ENCODE results near the gene ROBO1.

Gene ROBO1

DNA sequence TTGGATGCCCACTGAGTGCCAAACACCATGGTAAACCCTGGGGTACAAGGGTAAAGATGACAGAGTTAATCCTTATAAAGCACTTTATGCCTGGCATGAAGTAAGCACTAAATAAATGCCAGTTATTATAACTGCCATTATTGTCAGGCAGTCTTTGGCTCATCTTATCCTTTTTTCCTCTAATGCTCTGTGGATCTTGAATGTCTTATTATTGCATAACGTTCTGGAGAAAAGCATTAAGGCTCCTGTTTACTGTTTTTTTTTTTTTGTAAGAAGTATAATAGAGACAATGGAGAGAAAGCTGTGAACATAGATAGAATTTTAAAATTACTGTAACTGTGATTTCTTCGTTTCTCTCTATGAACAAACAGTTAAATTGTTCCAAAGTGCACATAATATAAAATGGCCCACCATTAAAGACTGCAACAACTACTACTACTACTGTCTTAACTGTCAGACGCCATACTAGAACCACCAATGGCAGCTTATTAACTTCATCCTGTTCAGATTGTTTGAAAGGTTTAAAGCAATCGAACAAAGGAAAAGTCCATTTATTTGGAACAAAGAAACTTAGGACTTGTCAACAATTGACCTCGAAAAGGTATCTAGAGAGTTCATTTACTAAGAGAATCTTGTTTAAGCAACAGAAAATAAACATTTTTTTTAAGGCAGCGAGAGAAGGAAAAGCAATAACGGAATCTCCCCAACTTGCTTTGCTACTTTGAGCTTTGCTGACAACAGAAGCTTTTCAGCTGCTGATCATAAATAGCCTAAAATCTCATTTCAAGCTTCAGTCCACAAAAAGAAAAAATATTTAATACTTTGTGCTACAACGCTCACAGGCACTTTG, 520.7 kb downstream of the ROBO1 start:
- TF ChIP-seq ZFX (IDR thresholded peaks at IDR 0.05; ENCODE audit: borderline replicate concordance): no peak
- TF ChIP-seq, protein P1, sequence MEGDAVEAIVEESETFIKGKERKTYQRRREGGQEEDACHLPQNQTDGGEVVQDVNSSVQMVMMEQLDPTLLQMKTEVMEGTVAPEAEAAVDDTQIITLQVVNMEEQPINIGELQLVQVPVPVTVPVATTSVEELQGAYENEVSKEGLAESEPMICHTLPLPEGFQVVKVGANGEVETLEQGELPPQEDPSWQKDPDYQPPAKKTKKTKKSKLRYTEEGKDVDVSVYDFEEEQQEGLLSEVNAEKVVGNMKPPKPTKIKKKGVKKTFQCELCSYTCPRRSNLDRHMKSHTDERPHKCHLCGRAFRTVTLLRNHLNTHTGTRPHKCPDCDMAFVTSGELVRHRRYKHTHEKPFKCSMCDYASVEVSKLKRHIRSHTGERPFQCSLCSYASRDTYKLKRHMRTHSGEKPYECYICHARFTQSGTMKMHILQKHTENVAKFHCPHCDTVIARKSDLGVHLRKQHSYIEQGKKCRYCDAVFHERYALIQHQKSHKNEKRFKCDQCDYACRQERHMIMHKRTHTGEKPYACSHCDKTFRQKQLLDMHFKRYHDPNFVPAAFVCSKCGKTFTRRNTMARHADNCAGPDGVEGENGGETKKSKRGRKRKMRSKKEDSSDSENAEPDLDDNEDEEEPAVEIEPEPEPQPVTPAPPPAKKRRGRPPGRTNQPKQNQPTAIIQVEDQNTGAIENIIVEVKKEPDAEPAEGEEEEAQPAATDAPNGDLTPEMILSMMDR (IDR thresholded peaks at IDR 0.05): no peak
- no peak overlapping the region for H3K27ac ChIP-seq

DNA sequence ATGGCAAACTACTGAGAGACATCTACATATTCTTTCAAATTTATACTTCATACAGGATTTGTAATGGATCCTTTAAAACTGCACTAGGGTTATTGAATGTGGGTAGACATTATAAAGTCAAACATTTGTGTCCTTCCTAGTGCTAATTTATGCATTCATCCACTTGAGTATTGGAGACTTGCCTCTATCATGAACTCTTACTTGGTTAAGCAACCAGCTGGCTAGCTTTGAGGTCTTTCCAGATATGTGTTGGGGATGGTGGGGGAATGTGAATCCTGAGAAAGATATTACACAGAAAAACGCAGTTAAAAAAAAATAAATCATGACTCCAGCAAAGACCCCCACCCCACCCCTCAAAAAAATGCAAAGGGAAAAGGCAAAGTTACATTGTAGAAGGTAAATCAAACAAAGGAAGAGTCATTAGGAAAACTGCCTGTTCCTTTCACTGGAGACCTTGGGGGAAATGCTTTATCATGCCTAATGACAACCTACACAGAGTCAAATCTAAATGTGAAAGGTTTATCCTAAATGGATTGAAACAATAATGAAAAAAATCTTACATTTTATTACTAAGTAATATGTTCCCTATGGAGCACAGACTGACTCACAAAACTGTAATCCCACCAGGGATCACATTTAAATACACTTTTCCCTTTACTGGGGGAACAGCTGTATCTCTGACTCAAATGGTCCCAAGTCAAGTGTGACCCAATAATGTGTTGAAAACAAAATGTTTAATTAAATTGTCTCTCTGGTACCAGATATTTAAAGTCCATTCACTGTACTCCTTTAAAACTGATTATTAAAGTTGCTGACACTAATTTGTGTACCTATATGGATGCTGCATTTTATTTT, 522.3 kb downstream of the ROBO1 start:
- H3K27ac ChIP-seq: no peak overlapping the region
- no peak for TF ChIP-seq ZFX (IDR thresholded peaks at IDR 0.05; ENCODE audit: borderline replicate concordance)
- TF ChIP-seq, protein P1 (IDR thresholded peaks at IDR 0.05): no peak

DNA sequence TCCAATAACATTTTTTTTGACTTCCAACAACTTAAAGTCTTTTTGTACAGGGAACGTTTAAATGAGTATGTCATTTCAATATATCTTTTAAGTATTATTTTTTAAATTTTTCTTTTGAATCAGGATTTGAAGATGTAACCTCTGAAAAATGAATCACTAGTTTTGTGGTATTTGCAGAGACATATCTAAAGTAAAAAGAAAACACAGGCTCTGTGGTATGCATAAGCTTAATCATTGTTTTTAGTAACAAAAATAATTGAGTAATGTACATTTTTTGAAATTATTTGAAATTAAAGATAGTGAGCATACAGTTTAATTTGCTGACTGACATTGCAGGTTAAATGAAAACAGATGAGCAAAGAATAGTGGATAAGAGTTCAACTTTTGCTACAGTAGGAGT, 531.3 kb downstream of the ROBO1 start:
- TF ChIP-seq, protein P1 (IDR thresholded peaks at IDR 0.05): no peak
- no peak for TF ChIP-seq ZFX (IDR thresholded peaks at IDR 0.05; ENCODE audit: borderline replicate concordance)
- H3K27ac ChIP-seq: no peak overlapping the region

DNA sequence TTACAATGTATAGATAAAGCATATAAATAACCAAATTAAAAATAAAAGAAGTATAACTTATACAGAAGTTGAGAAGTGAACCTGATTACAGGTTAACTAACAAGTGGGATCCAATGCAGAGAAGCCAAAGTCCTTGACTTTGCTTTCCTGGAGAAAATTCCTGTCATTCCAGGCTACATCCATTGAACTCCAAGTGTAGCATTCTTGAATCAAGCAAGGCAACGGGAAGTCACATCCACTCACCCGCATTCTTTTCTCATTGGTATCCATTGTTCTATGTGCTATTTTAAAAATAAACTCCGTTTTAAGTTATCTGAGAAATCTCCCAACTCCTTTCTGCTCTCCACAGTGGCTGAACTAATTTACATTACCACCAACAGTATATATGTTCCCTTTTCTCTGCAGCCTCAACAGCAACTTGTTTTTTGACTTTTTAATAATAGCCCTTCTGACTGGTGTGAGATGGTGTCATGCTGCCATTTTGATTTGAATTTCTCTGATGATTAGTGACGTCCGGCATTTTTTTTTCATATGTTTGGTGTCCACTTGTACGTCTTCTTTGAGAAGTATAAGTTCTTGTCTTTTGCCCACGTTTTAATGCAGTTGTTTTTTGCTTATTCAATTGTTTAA, 534.3 kb downstream of the ROBO1 start:
- TF ChIP-seq ZFX (IDR thresholded peaks at IDR 0.05; ENCODE audit: borderline replicate concordance): no peak
- TF ChIP-seq, protein P1 (IDR thresholded peaks at IDR 0.05): no peak
- no peak overlapping the region for H3K27ac ChIP-seq

DNA sequence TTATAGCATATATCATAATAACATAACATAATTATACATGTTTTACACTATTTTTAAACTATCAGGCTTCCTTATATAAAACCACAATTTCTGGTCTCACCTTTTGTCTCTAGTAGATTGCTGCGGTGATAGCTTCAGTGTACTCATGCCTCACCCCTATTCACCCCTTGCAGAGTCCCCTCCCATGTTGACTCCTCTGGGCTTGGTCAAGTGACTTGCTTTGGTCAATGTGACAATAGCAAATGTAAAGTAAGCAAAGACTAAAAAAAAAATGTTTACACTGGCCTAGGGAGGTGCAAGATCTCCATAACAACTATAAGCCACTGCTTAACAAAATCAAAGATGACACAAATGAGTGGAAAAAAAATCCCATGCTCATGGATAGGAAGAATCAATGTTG, 537.5 kb downstream of the ROBO1 start:
- TF ChIP-seq, protein P1 (IDR thresholded peaks at IDR 0.05): no peak
- no peak for TF ChIP-seq ZFX (IDR thresholded peaks at IDR 0.05; ENCODE audit: borderline replicate concordance)
- H3K27ac ChIP-seq: no peak overlapping the region

DNA sequence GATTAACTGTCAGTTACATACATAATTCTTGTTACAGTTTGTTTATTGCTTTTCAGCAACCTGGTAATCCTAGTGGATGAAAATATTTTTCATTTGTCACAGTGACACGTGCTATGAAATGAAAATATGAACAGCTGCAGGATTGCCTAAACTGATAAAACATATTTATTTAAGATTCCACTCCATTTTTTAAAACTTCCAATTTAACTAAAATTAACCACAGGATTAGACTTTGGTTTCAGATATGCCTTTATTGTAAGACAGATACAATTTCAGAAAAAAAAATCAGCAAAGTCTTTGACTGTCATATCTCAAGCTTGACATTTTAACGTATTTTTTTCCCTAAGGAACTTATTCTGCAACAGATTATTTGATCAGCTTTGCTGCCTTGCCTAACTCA, 550.7 kb downstream of the ROBO1 start:
- TF ChIP-seq ZFX (IDR thresholded peaks at IDR 0.05; ENCODE audit: borderline replicate concordance): no peak
- TF ChIP-seq, protein P1 (IDR thresholded peaks at IDR 0.05): no peak
- no peak overlapping the region for H3K27ac ChIP-seq
